Measurements from ENCODE around the gene PTPRT. TPM values are rescaled to one million over a fixed set of nuclear protein-coding genes. Genes with fewer than 3 reads are reported as not detected.

Gene PTPRT
- total and polyA plus RNA-seq, 2 donors (not counting 1 experiment from before 2014, with no cell fraction given), result not detected

GRCh38 chr20:43198607-43199006 is 8.9 kb upstream of the PTPRT start:
- Histone ChIP-seq H3K4me3 (replicated peaks in 1 of 4; ENCODE audit: control extremely low read depth in 1 of 4, insufficient read depth in 1 of 4, low read depth in 3 of 4, low read length in 4 of 4) (no peak overlapping the region), H3K9me3 (ENCODE audit: control insufficient read depth, insufficient read depth, low read depth, low read length) (no peaks in the 10 kb centered on the region), H4K20me1 (ENCODE audit: control insufficient read depth, extremely low read depth, insufficient read depth, low read length) (no peaks in the 10 kb centered on the region), H3K4me2 (ENCODE audit: extremely low read depth, insufficient read depth, low read length) (no peak overlapping the region), H3K79me2 (ENCODE audit: control insufficient read depth, insufficient read depth, low read length) (no peaks in the 10 kb centered on the region), H3K27me3 (ENCODE audit: control insufficient read depth, insufficient read depth, low read length) (no peaks in the 10 kb centered on the region), H3K4me1 (ENCODE audit: control insufficient read depth, extremely low read depth, insufficient read depth, low read length) (no peaks in the 10 kb centered on the region), H2AFZ (ENCODE audit: low read length) (no peak overlapping the region), H3K9ac (ENCODE audit: insufficient read depth, low read length) (no peak overlapping the region), H3K27ac (ENCODE audit: insufficient read depth, low read length) (no peak overlapping the region), H3K36me3 (ENCODE audit: control insufficient read depth, insufficient read depth, low read length) (no peaks in the 10 kb centered on the region)
- no peak for DNase-seq (ENCODE audit: low read depth in 2 of 2)
- no peak for TF ChIP-seq CTCF (conservative IDR thresholded peaks at IDR 0.05 in 1 of 2, IDR thresholded peaks at IDR 0.05 in 1 of 2; ENCODE audit: low read depth in 1 of 2, low read length in 2 of 2)
- no peak for TF ChIP-seq EZH2 (IDR thresholded peaks at IDR 0.05; ENCODE audit: low read length, missing control alignments)

- Histone ChIP-seq H2AFZ (ENCODE audit: low read length) (no peak overlapping the region), H3K4me1 (ENCODE audit: control insufficient read depth, extremely low read depth, insufficient read depth, low read length) (no peaks in the 10 kb centered on the region), H3K27me3 (ENCODE audit: control insufficient read depth, insufficient read depth, low read length) (no peaks in the 10 kb centered on the region), H3K36me3 (ENCODE audit: control insufficient read depth, insufficient read depth, low read length) (no peaks in the 10 kb centered on the region), H3K4me3 (replicated peaks in 1 of 4; ENCODE audit: control extremely low read depth in 1 of 4, insufficient read depth in 1 of 4, low read depth in 3 of 4, low read length in 4 of 4) (no peak overlapping the region), H3K9ac (ENCODE audit: insufficient read depth, low read length) (no peak overlapping the region), H3K27ac (ENCODE audit: insufficient read depth, low read length) (no peak overlapping the region), H4K20me1 (ENCODE audit: control insufficient read depth, extremely low read depth, insufficient read depth, low read length) (no peaks in the 10 kb centered on the region), H3K4me2 (ENCODE audit: extremely low read depth, insufficient read depth, low read length) (no peak overlapping the region), H3K79me2 (ENCODE audit: control insufficient read depth, insufficient read depth, low read length) (no peaks in the 10 kb centered on the region), H3K9me3 (ENCODE audit: control insufficient read depth, insufficient read depth, low read depth, low read length) (no peaks in the 10 kb centered on the region)
- TF ChIP-seq CTCF (conservative IDR thresholded peaks at IDR 0.05 in 1 of 2, IDR thresholded peaks at IDR 0.05 in 1 of 2; ENCODE audit: low read depth in 1 of 2, low read length in 2 of 2) (no peak), EZH2 (IDR thresholded peaks at IDR 0.05; ENCODE audit: low read length, missing control alignments) (no peak)
- DNase-seq (ENCODE audit: low read depth in 2 of 2), result no peak
Measured at GRCh38 chr20:43196243-43196642, 6.5 kb upstream of the PTPRT start.

- Histone ChIP-seq H3K79me2 (ENCODE audit: control insufficient read depth, insufficient read depth, low read length) (no peaks in the 10 kb centered on the region), H3K9me3 (ENCODE audit: control insufficient read depth, insufficient read depth, low read depth, low read length) (no peaks in the 10 kb centered on the region), H3K4me3 (replicated peaks in 1 of 4; ENCODE audit: control extremely low read depth in 1 of 4, insufficient read depth in 1 of 4, low read depth in 3 of 4, low read length in 4 of 4) (no peak overlapping the region), H3K27me3 (ENCODE audit: control insufficient read depth, insufficient read depth, low read length) (peaks cover 1% of the 10 kb centered on the region), H3K9ac (ENCODE audit: insufficient read depth, low read length) (no peak overlapping the region), H3K36me3 (ENCODE audit: control insufficient read depth, insufficient read depth, low read length) (no peaks in the 10 kb centered on the region), H3K4me1 (ENCODE audit: control insufficient read depth, extremely low read depth, insufficient read depth, low read length) (no peaks in the 10 kb centered on the region), H4K20me1 (ENCODE audit: control insufficient read depth, extremely low read depth, insufficient read depth, low read length) (no peaks in the 10 kb centered on the region), H3K4me2 (ENCODE audit: extremely low read depth, insufficient read depth, low read length) (no peak overlapping the region), H3K27ac (ENCODE audit: insufficient read depth, low read length) (no peak overlapping the region), H2AFZ (ENCODE audit: low read length) (no peak overlapping the region)
- DNase-seq (ENCODE audit: low read depth in 2 of 2), result no peak
- TF ChIP-seq CTCF (conservative IDR thresholded peaks at IDR 0.05 in 1 of 2, IDR thresholded peaks at IDR 0.05 in 1 of 2; ENCODE audit: low read depth in 1 of 2, low read length in 2 of 2), result no peak
- TF ChIP-seq EZH2 (IDR thresholded peaks at IDR 0.05; ENCODE audit: low read length, missing control alignments), result no peak
Measured at GRCh38 chr20:43194137-43194536, 4.4 kb upstream of the PTPRT start.
